HepG2 (cell line): ENCODE data around the gene NEDD8. TPM values are rescaled to one million over a fixed set of nuclear protein-coding genes. Genes with fewer than 3 reads are reported as not detected.
A peak's percentile ranks its signal among the peaks of the same experiment; 100 is the strongest.

ENCODE experiments used
- BCL3 ChIP-seq: sonication (generic); formaldehyde crosslinking; IDR thresholded peaks from 2 replicates; pipeline ENCODE4 v1.5.1; 2020; ENCODE audit warnings: mild to moderate bottlenecking, missing genetic modification reagents, moderate library complexity
- NRL ChIP-seq: sonication (generic); formaldehyde crosslinking; IDR thresholded peaks from 2 replicates; pipeline ENCODE4 v1.5.0; 2020; ENCODE audit warnings: missing genetic modification reagents, mild to moderate bottlenecking, moderate library complexity, borderline replicate concordance
- PHF5A ChIP-seq: IDR thresholded peaks from one replicate; pipeline ENCODE4 v1.6.1; 2018; ENCODE audit warnings: low read depth, missing genetic modification reagents; ENCODE audit not compliant: unreplicated experiment
- SIX1 ChIP-seq: sonication (generic); formaldehyde crosslinking; IDR thresholded peaks from 2 replicates; pipeline ENCODE4 v1.4.0; 2020; ENCODE audit warnings: missing genetic modification reagents, borderline replicate concordance
- SKIL ChIP-seq: sonication (generic); formaldehyde crosslinking; IDR thresholded peaks from 2 replicates; pipeline ENCODE4 v1.8.0; 2022; ENCODE audit warnings: missing genetic modification reagents, mild to moderate bottlenecking, moderate library complexity, borderline replicate concordance
- XRCC5 ChIP-seq: fragments of 200-400 bp; formaldehyde crosslinking; optimal IDR thresholded peaks from 2 replicates; pipeline ENCODE3; 2017; ENCODE audit warnings: mild to moderate bottlenecking, low read length
- ZBTB37 ChIP-seq: sonication (generic); formaldehyde crosslinking; IDR thresholded peaks from 2 replicates; pipeline ENCODE4 v1.4.0; 2020; ENCODE audit warnings: mild to moderate bottlenecking, missing genetic modification reagents
- ZHX2 ChIP-seq, 2 experiments: sonication (generic) in 1 of 2; formaldehyde crosslinking in 1 of 2; IDR thresholded peaks; 2 replicates each; pipeline versions ENCODE4 v1.6.1 to v1.9.0; 2014 to 2022; ENCODE audit warnings: antibody characterized with exemption in 1 of 2, borderline replicate concordance in 1 of 2, inconsistent platforms in 1 of 2, low read depth in 1 of 2, missing genetic modification reagents in 1 of 2
- ZNF383 ChIP-seq: sonication (generic); formaldehyde crosslinking; IDR thresholded peaks from 2 replicates; pipeline ENCODE4 v1.4.0; 2020; ENCODE audit warnings: missing genetic modification reagents, mild to moderate bottlenecking, borderline replicate concordance
- ZNF577 ChIP-seq: sonication (generic); formaldehyde crosslinking; IDR thresholded peaks from 2 replicates; pipeline ENCODE4 v1.4.0; 2020; ENCODE audit warnings: mild to moderate bottlenecking, low read depth, missing genetic modification reagents, borderline replicate concordance
- ZNF629 ChIP-seq: sonication (generic); formaldehyde crosslinking; conservative IDR thresholded peaks from 2 replicates; pipeline ENCODE4 v1.5.0; 2020; ENCODE audit warnings: missing genetic modification reagents
- ZNF878 ChIP-seq: sonication (generic); formaldehyde crosslinking; IDR thresholded peaks from 2 replicates; pipeline ENCODE4 v1.8.1; 2023; ENCODE audit warnings: mild to moderate bottlenecking, missing genetic modification reagents, moderate library complexity
- ZSCAN21 ChIP-seq: sonication (generic); formaldehyde crosslinking; IDR thresholded peaks from 2 replicates; pipeline ENCODE4 v1.8.0; 2022; ENCODE audit warnings: mild to moderate bottlenecking, missing genetic modification reagents, moderate library complexity, borderline replicate concordance
- polyA plus RNA-seq, 8 experiments: library from polyadenylated mRNA; depleted of rRNA in 3 of 8; stranded (reverse) in 7 of 8; unstranded in 1 of 8; fragments of >200 nt; fragmentation: Illumina TruSeq in 4 of 8; extraction: Trizol in 4 of 8; gene quantifications; 2 replicates each; pipeline versions ENCODE4 v1.2.1 to v1.2.3, GENCODE V29; 2011 to 2016; ENCODE audit warnings: low read depth in 4 of 8, missing spikeins in 1 of 8, mixed read lengths in 1 of 8; ENCODE audit not compliant: insufficient read depth in 1 of 8
- total RNA-seq, 5 experiments: library from RNA; depleted of rRNA; stranded (reverse); fragments of >200 nt; fragmentation: Illumina TruSeq; extraction: Trizol; gene quantifications; 2 replicates each; pipeline ENCODE4 v1.2.3, GENCODE V29; 2016; ENCODE audit warnings: low read depth in 1 of 5

NEDD8 gene
- total and polyA plus RNA-seq, 2 of the 13 experiments (the other 11 are each of a cell fraction or from before 2014, with no cell fraction given): 535 to 713 TPM

GRCh38 chr14:24232645-24233537 is 724 bp upstream of the NEDD8 start, which contains the start of gene GMPR2 (continued):
- peak; percentile 2 for TF ChIP-seq ZHX2 (IDR thresholded peaks at IDR 0.05; ENCODE audit: low read depth)
- peak; percentile 85; the same call in 1 of the 2 replicates for TF ChIP-seq ZHX2 (CRISPR knock-in tag; IDR thresholded peaks at IDR 0.05; ENCODE audit: borderline replicate concordance)
- peak; percentile 60; the same call in 1 of the 2 replicates for TF ChIP-seq SIX1
- TF ChIP-seq NRL (CRISPR knock-in tag): 0 out of 2 replicates have a peak, but pooled peaks have one; percentile 67
- TF ChIP-seq ZNF383: peak; percentile 99
- 0 out of 2 replicates have a peak, but pooled peaks have one; percentile 29 for TF ChIP-seq SKIL (CRISPR knock-in tag)
- TF ChIP-seq ZNF577 (CRISPR knock-in tag): peak; percentile 53; the same call in 1 of the 2 replicates
- peak; percentile 30 for TF ChIP-seq XRCC5
- peak; percentile 93 for TF ChIP-seq ZSCAN21 (CRISPR knock-in tag)
- peak; percentile 60 for TF ChIP-seq BCL3 (CRISPR knock-in tag)
- TF ChIP-seq ZNF878 (CRISPR knock-in tag): no peak
- TF ChIP-seq ZBTB37: no peak; the same call in 1 of the 2 replicates
- peak; percentile 77 for TF ChIP-seq PHF5A (CRISPR knock-in tag)
- TF ChIP-seq ZNF629 (CRISPR knock-in tag): peak; percentile 48
